Stimulated activated CD4-positive, alpha-beta T cell treated with anti-CD3 and anti-CD28 coated beads, Interleukin-4, amount 100 ng/mL, for 24 hours (primary cell): ENCODE results near the gene NF1.
A peak's percentile ranks its signal among the peaks of the same experiment; 100 is the strongest.
"Not testable (repeated sequence)": the region's sequence is repeated elsewhere in the genome, so short reads cannot be mapped to it uniquely, and the experiment has no call there.

Source experiments
- DNase-seq: peaks from one replicate; pipeline ENCODE4 v3.0.0-alpha.2; 2020

The NF1 gene

DNA sequence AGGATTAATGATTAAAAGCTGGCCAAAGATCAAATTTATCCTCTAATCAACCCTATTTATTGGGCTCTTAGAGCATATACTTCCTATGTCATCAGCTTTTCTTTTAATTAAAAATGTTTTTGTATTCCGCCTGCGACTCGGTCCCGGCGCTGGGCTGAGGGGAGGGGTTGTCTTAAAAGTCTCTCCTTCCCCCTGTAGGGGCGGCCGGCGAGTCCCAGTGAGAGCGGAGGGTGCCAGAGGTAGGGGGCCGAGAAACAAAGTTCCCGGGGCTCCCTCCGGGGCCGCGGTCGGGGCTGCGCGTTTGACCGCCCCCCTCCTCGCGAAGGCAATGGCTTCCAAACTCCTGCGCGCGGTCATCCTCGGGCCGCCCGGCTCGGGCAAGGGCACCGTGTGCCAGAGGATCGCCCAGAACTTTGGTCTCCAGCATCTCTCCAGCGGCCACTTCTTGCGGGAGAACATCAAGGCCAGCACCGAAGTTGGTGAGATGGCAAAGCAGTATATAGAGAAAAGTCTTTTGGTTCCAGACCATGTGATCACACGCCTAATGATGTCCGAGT lies 250.5 kb downstream of the NF1 start:
- not testable (repeated sequence) for DNase-seq

DNA sequence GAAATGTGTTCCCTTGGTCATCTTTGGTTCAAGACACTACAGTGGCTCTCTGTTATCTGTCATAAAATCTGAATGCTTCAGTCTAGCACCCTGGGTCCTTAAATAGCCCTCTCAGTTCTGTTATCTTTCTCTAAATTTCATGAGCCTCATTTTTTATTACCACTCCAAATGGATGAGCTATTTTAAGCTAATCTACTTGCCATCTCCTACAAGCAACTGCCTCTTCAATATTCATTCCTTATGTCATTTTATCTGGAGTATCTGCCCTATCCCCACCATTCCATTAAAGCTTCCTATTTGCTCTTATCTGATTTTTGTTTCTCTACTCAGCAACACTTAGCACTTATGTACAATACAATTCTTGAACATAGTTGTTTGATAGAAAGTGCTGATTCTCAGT lies 254.7 kb downstream of the NF1 start:
- DNase-seq = no peak

DNA sequence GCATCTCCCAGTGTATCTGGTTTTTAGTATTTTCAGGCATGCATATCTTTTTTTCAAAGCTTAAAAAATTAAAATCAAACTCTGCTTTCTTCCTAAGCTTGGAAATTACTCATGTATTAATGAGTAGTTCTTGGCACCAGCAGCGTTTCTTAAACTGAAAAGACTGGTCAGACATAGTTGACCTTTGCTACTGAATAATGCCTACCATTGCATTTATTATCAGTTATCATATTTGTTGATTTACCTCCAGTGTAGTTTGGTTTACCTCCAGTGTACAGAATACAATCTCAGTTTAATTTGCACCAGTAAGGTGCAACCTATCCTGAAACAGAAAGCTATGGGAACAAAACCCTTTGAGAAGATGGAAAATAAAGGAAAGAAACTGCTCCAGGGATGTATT lies 261.2 kb downstream of the NF1 start:
- no peak for DNase-seq

DNA sequence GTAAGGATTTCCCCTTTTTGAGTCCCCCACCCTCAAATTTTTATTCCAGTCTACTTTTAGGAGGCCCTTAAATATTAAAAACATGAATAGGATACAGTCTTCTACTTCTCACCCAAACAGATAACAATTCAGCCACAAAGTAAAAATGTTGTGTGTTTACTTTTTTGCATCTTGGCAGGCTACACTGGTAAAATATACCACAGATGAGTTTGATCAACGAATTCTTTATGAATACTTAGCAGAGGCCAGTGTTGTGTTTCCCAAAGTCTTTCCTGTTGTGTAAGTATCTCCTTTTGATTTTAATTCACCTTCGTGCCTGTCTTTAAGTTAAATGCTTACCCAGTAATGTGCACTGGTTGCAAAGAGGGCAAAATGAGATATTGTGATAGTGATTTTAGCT lies 262.3 kb downstream of the NF1 start:
- no peak for DNase-seq

DNA sequence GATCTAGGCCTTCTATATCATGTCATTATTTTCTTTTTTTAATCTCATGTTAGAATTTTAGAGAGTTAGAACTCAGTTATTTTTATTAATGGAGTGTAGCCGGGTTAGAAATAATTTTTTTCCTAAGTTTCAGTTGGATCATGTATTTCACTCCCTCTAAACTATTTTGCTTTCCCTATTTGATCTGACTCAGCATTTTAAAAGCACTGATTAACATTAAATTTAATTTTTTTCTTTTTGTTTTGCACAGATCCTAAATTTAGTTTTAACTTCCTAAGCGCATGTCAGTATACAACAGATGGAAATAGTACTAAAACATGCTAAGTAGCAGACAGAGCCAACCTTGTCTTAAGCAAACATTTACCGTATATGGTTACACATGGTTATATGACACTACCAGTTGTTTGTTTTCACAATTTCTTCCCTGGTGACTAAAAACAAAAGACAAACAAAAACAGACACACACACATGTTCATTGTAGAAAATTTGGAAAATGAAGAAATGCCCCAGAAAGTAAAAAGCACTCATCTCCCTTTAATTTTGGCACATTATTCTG lies 263.1 kb downstream of the NF1 start:
- DNase-seq = no peak

DNA sequence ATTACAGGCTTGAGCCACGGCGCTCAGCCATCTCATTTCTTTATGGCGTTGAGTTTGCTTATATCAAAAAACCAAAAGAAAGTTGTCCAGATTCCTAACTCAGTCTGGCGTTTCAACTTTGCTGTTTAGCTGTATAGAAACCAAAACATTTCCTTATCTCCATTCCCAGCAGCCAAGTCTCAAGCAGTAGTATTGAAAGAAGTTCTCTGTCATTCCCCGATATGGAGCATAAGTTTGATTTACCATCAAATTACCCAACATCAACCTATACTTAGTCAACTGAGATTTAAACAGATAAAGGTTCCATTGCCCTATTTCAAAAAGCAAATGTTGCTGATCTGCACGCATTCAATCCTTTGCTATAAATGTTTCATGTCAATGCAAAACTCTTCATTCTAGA lies 269.2 kb downstream of the NF1 start:
- DNase-seq = no peak

DNA sequence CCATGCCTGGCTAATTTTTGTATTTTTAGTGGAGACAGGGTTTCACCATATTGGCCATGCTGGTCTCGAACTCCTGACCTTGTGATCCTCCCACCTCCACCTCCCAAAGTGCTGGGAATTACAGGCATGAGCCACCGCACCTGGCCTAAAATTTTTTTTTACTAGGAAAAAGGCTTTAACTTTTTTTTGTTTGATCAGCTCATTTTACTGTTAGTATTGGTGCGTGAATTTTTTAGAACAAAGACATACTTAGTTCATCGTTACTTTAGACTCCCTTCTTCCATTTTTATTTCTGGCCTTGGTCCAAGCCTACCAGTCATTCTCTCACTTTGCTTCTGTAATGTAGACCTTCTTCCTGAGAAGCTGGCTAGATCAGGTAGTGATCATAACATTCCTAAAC lies 271.3 kb downstream of the NF1 start:
- no peak for DNase-seq

DNA sequence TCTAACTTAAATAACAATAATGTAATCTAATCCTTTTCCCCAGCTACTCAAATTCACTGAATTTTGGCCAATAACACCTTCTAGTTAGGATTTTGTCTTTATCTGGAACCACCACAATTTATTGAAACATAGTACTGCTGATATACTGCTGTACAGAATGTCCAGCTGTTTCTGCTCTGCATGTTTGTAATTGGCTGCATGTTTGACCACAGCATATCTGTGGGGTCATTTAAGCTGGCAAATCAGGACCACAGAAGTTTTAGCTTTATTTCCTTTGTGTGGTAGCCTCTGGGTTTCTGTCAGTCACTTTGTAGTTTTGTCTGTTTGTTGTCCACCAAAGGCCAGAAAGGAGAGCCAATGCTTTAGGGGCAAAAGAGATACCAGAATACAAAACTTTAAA lies 274.5 kb downstream of the NF1 start:
- DNase-seq = no peak

DNA sequence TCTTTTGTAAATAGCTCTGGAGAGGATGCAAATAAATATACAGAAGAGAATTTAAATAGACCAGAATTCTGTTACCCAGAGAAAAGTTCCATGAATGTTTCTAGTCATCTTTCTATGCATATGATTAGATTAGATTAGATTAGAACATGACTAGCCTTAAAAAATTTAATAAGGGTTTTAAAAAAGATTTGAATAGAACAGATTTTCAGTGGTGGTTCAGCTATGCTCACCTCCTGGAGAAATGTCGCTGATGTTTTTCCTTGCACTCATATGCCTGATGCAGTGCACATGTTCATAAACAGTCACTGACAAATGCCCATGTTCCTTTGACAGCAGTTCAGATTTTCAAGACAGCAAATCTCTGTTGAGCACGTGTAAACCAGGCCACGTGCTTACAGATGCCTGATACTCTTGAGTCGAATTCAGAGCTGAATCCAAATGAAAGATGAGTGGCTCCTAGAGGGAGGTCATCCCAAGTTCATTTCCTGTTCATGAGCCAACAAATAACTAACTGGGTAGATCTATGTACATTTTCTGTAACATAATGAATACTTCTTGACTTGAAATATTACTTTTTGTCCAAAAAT lies 276.8 kb downstream of the NF1 start:
- DNase-seq = no peak

DNA sequence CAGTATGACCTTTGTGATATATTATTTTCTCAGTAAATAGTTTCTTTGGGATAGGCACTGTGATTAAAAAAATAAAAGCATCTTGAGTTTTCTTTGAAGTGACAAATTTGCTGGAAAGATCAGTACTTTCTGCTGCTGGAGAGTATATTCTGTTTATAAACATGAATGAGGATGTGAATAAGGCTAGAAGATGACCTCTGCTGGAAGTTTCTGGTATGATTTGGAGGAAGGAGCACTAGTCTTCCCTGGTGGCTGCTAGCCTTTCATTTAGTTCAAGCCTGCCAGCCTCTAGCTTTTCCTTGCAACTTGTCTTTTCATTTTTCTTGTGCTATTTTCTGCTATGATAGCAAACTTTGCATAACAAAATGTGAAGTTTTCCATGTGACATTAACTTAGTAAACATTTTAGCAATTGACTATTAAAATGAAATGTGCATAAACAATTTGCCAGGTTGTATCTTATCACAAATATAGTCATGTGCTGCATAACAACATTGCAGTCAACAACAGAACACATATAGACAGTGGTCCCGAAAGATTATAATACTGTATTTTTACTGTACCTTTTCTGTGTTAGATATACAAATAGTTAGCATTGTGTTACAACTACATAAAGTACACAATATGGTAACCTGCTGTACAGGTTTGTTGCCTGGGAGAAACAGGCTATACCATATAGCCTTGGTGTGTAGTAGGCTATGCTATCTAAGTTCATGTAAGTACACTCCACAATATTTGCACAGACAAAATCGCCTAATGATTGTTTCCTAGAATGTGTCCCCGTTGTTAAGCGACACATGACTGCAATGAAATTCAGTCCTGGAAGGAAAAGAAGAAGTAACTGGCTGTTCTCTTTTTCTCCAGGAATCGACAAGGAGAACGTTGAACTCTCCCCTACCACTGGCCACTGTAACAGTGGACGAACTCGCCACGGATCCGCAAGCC lies 278.6 kb downstream of the NF1 start:
- peak; percentile 20 for DNase-seq

DNA sequence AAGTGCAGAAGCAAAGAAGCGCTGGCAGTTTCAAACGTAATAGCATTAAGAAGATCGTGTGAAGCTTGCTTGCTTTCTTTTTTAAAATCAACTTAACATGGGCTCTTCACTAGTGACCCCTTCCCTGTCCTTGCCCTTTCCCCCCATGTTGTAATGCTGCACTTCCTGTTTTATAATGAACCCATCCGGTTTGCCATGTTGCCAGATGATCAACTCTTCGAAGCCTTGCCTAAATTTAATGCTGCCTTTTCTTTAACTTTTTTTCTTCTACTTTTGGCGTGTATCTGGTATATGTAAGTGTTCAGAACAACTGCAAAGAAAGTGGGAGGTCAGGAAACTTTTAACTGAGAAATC lies 279.3 kb downstream of the NF1 start:
- no peak for DNase-seq

DNA sequence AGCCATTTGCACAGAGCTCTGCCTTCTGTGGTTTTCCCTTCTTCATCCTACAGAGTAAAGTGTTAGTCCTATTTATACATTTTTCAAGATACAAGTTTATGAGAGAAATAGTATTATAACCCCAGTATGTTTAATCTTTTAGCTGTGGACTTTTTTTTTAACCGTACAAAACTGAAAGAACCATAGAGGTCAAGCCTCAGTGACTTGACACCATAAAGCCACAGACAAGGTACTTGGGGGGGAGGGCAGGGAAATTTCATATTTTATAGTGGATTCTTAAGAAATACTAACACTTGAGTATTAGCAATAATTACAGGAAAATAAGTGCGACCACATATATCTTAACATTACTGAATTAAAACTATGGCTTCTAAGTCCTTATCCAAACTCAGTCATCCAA lies 279.7 kb downstream of the NF1 start:
- DNase-seq = no peak

DNA sequence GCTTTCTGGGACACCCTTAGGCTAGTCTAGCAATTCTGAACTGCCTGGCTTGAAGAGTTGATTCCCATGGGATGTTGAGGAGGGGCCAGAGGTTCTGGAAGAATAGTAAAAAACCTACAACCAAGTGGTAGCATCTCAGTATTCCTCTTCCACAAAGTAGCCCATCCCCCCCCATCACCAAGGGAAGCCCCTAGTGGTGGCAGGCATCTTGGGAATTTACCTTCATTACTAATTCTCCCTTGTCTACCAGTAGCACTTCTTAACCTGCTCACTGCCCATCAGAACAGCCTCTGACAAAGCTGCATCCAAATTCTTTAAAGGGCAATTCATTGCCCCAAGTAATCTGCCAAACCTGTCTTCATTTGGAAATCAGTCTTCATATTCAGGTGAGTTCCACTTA lies 283.9 kb downstream of the NF1 start:
- no peak for DNase-seq

DNA sequence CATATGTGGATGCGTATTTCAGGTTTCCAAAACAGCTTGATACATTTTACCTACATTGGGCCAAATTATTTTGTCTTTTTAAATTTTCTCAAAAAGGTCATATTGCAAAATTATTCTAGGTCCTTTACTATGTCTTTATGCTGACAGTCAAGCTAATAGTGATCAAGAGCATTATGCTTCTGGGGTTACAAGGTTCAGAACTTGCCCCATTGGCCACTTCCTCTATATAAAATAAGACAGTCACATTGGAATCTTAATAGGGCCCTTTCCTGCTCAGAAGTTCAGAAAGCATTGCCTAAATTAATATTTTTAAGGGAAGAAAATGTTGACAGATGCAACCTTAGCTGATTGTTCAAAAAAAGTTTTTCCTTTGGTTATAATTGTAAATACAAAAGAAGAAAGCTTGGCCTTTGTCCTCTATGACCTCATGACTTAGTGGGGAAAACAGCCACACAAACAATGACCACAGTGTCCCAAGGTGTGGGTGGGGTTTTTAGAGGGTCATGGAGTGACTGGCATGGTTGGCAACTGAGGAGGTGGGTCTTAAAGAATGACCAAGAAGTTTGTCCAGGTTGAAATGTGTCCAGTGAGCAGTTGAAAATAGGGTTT lies 284.9 kb downstream of the NF1 start:
- no peak for DNase-seq

DNA sequence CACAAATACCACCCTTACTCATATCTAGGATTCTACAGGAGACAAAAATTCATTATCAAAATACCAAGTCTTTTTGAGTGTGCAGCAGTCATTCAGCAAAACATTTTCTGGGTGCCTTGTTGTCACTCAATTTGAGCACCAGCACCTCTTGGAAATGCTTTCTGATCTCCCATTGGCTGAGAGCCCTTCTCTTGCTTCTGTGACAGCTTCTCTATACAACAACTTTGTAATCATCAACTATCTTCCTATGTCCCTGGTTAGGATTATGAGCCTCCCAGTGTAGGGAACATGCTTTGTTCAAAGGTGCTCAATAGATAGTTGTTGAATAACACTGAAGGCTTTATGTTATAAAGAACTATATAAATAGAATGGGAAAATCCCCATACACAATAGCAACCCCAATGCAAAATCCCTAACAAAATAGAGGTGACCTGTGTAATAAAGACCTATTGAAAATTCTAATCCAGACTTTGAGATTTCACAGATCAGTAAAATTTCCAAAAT lies 286.4 kb downstream of the NF1 start:
- DNase-seq = no peak

DNA sequence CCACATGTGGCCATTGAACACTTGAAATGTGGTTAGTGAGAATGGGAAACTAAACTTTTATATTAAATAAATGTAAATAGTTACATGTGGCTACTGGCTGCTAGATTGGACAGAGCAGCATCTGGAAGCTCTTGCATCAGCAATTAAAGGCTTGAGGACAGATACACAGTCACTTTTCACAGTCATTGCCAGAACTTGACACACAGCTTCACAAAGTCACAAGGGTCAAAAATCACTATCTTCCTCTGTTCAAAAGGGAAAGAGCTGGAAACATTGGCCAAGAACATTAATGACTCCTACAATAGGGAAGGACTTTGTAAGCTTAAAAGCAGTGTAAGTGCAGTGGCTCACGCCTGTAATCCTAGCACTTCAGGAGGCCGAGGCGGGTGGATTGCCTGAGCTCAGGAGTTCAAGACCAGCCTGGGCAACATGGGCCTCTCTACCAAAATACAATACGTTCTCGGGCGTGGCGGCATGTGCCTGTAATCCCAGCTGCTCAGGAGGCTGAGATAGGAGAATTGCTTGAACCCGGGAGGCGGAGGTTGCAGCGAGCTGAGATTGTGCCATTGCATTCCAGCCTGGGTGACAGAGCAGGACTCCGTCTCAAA lies 288.0 kb downstream of the NF1 start:
- not testable (repeated sequence) for DNase-seq

DNA sequence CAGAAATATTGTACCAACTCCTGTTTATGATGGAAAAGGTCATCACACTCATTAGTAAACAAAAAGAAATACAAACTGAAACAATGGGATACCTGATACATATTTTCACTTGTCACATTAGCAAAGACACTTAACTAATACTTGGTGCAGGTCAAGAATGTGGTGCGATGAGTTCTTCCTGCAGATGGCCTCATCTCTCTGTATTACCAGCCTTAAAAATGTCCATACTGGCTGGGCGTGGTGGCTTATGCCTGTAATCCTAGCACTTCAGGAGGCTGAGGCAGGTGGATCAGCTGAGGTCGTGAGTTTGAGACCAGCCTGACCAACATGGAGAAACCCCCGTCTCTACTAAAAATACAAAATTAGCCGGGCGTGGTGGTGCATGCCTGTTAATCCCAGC lies 288.7 kb downstream of the NF1 start:
- DNase-seq = not testable (repeated sequence)

DNA sequence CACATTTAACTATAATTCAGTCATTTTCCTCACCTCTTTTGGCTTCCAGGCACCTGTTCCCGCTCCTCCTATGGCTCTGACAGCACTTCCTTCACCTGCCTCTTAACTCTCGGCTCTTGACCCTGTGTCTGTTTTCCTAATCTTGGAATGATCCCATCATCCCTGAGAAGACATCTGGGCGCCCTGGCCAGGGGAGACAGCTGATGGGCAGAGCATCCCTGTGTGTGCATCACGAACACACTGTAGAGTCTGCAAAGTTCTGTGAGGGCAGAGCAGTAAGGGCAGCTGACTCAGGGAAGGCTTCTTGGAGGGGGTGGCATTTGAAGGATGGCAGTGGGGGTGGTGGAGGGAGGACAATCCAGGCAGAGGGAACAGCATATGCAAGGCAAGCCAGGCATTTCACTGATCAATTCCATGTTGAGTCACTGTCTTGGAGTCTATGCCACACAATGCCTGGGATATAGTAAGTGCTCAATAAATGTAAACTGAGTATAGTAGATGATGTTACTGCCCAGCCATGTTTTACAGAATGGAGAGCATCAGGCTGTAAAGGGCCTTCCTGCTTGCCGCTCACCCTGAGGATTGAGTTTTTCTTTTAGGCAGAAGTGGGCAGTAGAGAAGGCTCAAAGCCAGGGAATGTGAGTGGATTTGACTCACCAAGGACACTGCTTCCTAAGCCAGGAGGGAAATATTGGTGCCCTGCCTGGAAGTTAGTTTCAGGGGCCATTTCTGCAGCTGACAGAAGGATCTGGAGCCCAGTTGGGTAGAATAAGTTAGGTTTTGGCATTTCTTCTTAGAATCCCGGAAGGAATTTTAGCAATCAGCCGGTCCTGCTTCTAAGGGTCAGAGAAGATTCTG lies 290.9 kb downstream of the NF1 start:
- no peak for DNase-seq

DNA sequence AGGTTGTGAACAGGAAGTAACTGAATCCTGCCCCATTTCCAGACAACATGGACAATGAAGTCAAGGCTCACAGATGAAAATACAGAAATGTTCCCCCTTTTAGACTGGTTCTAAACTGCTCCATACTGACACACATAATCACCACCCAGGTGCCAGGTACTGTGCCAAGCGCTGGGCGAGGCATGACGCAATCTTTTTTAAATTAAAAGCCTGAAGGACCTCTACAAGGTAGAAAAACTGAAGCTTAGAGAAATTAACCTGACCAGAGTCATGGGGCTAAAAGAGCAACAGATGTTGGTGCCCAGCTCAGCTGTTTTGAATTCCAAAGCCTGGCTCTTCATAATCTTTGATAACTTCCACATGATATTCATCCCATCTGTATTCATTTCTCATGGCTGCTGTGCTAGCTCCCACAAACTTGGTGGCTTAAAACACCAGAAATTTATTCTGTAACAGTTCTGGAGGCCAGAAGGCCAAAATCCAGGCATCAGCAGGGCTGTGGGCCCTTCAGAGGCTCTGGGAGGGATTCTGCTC lies 291.8 kb downstream of the NF1 start:
- no peak for DNase-seq

DNA sequence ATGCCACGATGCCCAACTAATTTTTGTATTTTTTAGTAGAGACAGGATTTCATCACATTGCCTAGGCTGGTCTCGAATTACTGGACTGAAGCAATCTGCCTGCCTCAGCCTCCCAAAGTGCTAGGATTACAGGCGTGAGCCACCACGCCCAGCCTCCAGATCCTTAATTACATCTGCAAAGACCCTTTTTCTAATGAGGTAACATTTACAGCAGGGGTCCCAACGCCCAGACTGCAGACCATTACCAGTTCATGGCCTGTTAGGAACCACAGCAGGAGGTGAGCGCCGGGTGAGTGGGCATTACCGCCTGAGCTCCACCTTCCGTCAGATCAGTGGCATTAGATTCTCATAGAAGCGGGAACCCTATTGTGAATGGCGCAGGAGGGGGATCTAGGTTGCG lies 292.7 kb downstream of the NF1 start:
- DNase-seq = no peak

DNA sequence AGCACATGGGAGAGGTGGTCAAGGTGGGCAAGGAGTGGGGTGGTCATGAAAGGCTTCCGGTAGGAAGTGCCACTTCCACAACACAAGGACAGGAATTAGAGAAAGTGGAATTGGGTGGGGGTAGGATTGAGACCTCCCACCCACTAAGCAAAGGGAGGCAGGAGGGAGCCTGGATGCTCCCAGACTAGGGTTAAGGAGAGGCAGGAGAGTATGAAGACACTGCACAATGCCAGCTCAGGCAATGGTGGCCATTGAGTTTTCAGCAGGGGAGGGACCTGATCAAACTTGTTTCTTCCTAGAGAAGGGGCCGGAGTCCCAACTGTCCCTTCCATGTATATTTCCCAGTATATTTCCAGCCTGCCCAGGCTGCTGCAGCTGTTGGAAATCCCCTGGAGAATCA lies 293.6 kb downstream of the NF1 start:
- no peak for DNase-seq
